Mesenchymal stem cell (in vitro differentiated cells and primary cell): ENCODE results near the gene UBE2L3.

Experiments used
- DNase-seq: peaks from one replicate; pipeline ENCODE4 v3.0.0-alpha.2; 2013
- H2AFZ ChIP-seq: one replicate; pipeline ENCODE4 v1.6.1; 2013; ENCODE audit warnings: low read depth, mild to moderate bottlenecking, control low read depth, inconsistent platforms, low read length, moderate library complexity
- H2AK5ac ChIP-seq: 2 replicates; pipeline ENCODE4 v1.6.1; 2013; ENCODE audit warnings: low read length, moderate library complexity, mild to moderate bottlenecking, inconsistent platforms; ENCODE audit not compliant: severe bottlenecking
- H2BK120ac ChIP-seq: one replicate; pipeline ENCODE4 v1.6.1; 2013; ENCODE audit warnings: low read depth, mild to moderate bottlenecking, inconsistent platforms, low read length, moderate library complexity
- H2BK12ac ChIP-seq, 2 experiments: one replicate each; pipeline ENCODE4 v1.6.1; 2013; ENCODE audit warnings: inconsistent platforms in 2 of 2, low read length in 2 of 2, mild to moderate bottlenecking in 2 of 2, moderate library complexity in 2 of 2, control low read depth in 1 of 2
- H2BK15ac ChIP-seq: one replicate; pipeline ENCODE4 v1.6.1; 2013; ENCODE audit warnings: mild to moderate bottlenecking, low read depth, inconsistent platforms; ENCODE audit not compliant: poor library complexity, severe bottlenecking
- H2BK5ac ChIP-seq: 2 replicates; pipeline ENCODE4 v1.6.1; 2013; ENCODE audit warnings: low read depth, mild to moderate bottlenecking, low read length, control low read depth, inconsistent platforms; ENCODE audit not compliant: poor library complexity, severe bottlenecking
- H3K14ac ChIP-seq, 2 experiments: one replicate each; pipeline ENCODE4 v1.6.1; 2013; ENCODE audit warnings: inconsistent platforms in 2 of 2, low read length in 2 of 2, control low read depth in 1 of 2, mild to moderate bottlenecking in 1 of 2, moderate library complexity in 1 of 2
- H3K18ac ChIP-seq, 2 experiments: one replicate each; pipeline ENCODE4 v1.6.1; 2013; ENCODE audit warnings: inconsistent platforms in 2 of 2, low read length in 2 of 2, control low read depth in 1 of 2, low read depth in 1 of 2, mild to moderate bottlenecking in 1 of 2
- H3K23ac ChIP-seq, 2 experiments: one replicate each; pipeline ENCODE4 v1.6.1; 2013; ENCODE audit warnings: inconsistent platforms in 2 of 2, low read length in 2 of 2, mild to moderate bottlenecking in 2 of 2, moderate library complexity in 2 of 2, control low read depth in 1 of 2
- H3K27ac ChIP-seq: 2 replicates; pipeline ENCODE4 v1.5.1; 2013; ENCODE audit warnings: mild to moderate bottlenecking, moderate library complexity, low read length, control low read depth, inconsistent platforms; ENCODE audit not compliant: poor library complexity, severe bottlenecking
- H3K27me3 ChIP-seq, 2 experiments: 2 replicates each; pipeline versions ENCODE4 v1.6.1 to v1.7.0; 2013; ENCODE audit warnings: low read length in 2 of 2, mild to moderate bottlenecking in 2 of 2, moderate library complexity in 2 of 2, control low read depth in 1 of 2, inconsistent platforms in 1 of 2; ENCODE audit not compliant: control insufficient read depth in 1 of 2, insufficient read depth in 1 of 2
- H3K36me3 ChIP-seq, 2 experiments: 2 replicates each; pipeline versions ENCODE4 v1.6.1 to v1.7.0; 2013; ENCODE audit warnings: low read length in 2 of 2, control low read depth in 1 of 2, inconsistent platforms in 1 of 2, low read depth in 1 of 2, mild to moderate bottlenecking in 1 of 2; ENCODE audit not compliant: insufficient read depth in 2 of 2, control insufficient read depth in 1 of 2
- H3K4ac ChIP-seq, 2 experiments: one replicate each; pipeline ENCODE4 v1.6.1; 2013; ENCODE audit warnings: inconsistent platforms in 2 of 2, low read length in 2 of 2, mild to moderate bottlenecking in 2 of 2, moderate library complexity in 2 of 2, control low read depth in 1 of 2, low read depth in 1 of 2
- H3K4me1 ChIP-seq: 2 replicates; pipeline ENCODE4 v1.6.1; 2013; ENCODE audit warnings: low read depth, low read length, control low read depth; ENCODE audit not compliant: control insufficient read depth, insufficient read depth
- H3K4me2 ChIP-seq: 2 replicates; pipeline ENCODE4 v1.6.1; 2013; ENCODE audit warnings: low read length, mild to moderate bottlenecking, inconsistent platforms; ENCODE audit not compliant: poor library complexity, severe bottlenecking
- H3K4me3 ChIP-seq, 2 experiments: 2 replicates each; pipeline versions ENCODE4 v1.5.1 to v1.7.0; 2013; ENCODE audit warnings: low read length in 2 of 2, mild to moderate bottlenecking in 2 of 2, control low read depth in 1 of 2, low read depth in 1 of 2; ENCODE audit not compliant: insufficient read depth in 1 of 2
- H3K79me1 ChIP-seq: replicated peaks from 2 replicates; pipeline ENCODE4 v1.6.1; 2013; ENCODE audit warnings: mild to moderate bottlenecking, control low read depth, low read length, inconsistent platforms; ENCODE audit not compliant: poor library complexity, severe bottlenecking
- H3K9ac ChIP-seq: 2 replicates; pipeline ENCODE4 v1.7.0; 2013; ENCODE audit warnings: mild to moderate bottlenecking, low read length, moderate library complexity
- H3K9me3 ChIP-seq: 2 replicates; pipeline ENCODE4 v1.7.0; 2013; ENCODE audit warnings: mild to moderate bottlenecking, low read length; ENCODE audit not compliant: control insufficient read depth
- H4K8ac ChIP-seq: one replicate; pipeline ENCODE4 v1.6.1; 2013; ENCODE audit warnings: inconsistent platforms, mild to moderate bottlenecking, low read length, moderate library complexity
- H4K91ac ChIP-seq: one replicate; pipeline ENCODE4 v1.6.1; 2013; ENCODE audit warnings: mild to moderate bottlenecking, low read length, inconsistent platforms
- WGBS: methylation state at CpG from one replicate; pipeline ENCODE4 v1.1.7; 2013; ENCODE audit warnings: mixed read lengths; 5-methylcytosine and 5-hydroxymethylcytosine counted together

The UBE2L3 gene

GRCh38 chr22:21651521-21652009, 84.1 kb downstream of the UBE2L3 start:
- Histone ChIP-seq H2BK120ac (no peak overlapping the region), H3K4me2 (peak overlapping the region; percentile 98), H2AFZ (peak overlapping the region; percentile 84), H2AK5ac (no peak overlapping the region), H3K4me3 (peak overlapping the region; percentile 63 to 89), H3K18ac (peak overlapping the region in 1 of 2 experiments; percentile 43), H3K27me3 (peaks cover 0 to 2% of the 10 kb centered on the region in 2 experiments), H4K8ac (peak overlapping the region; percentile 43), H2BK15ac (no peak overlapping the region), H2BK12ac (no peak overlapping the region), H3K27ac (peak overlapping the region; percentile 4), H3K9ac (peak overlapping the region; percentile 85), H3K23ac (peak overlapping the region in 1 of 2 experiments; percentile 11), H3K79me1 (peaks cover 17% of the 10 kb centered on the region), H3K9me3 (no peaks in the 10 kb centered on the region), H2BK5ac (no peak overlapping the region), H4K91ac (no peak overlapping the region), H3K36me3 (peaks cover 9 to 15% of the 10 kb centered on the region in 2 experiments), H3K4me1 (peaks cover 16% of the 10 kb centered on the region), H3K14ac (no peak overlapping the region), H3K4ac (peak overlapping the region in 1 of 2 experiments; percentile 55)
- under 1% methylated on average over 28 of the region's 29 CpGs for WGBS
- DNase-seq = peak; percentile 18

GRCh38 chr22:21652010-21652546, 84.6 kb downstream of the UBE2L3 start:
- Histone ChIP-seq H3K9me3 (no peaks in the 10 kb centered on the region), H3K4me3 (peak overlapping the region; percentile 65 to 89), H3K9ac (peak overlapping the region; percentile 85), H3K27me3 (peaks cover 0 to 6% of the 10 kb centered on the region in 2 experiments), H3K4me1 (peaks cover 16% of the 10 kb centered on the region), H3K4ac (peak overlapping the region; percentile 22 to 70), H3K79me1 (peaks cover 17% of the 10 kb centered on the region), H3K23ac (peak overlapping the region in 1 of 2 experiments; percentile 77), H4K91ac (peak overlapping the region; percentile 82), H2AK5ac (no peak overlapping the region), H2AFZ (peak overlapping the region; percentile 55), H2BK15ac (no peak overlapping the region), H3K18ac (peak overlapping the region; percentile 26 to 40), H2BK12ac (no peak overlapping the region), H2BK120ac (peak overlapping the region; percentile 24), H3K27ac (no peak overlapping the region), H2BK5ac (no peak overlapping the region), H4K8ac (peak overlapping the region; percentile 47), H3K14ac (peak overlapping the region in 1 of 2 experiments; percentile 55), H3K36me3 (peaks cover 9 to 13% of the 10 kb centered on the region in 2 experiments), H3K4me2 (peak overlapping the region; percentile 98)
- peak; percentile 92 for DNase-seq
- WGBS = under 1% methylated on average over 43 of the region's 44 CpGs

GRCh38 chr22:21652547-21653545, 85.3 kb downstream of the UBE2L3 start:
- H2AK5ac ChIP-seq = no peak overlapping the region
- peak overlapping the region; percentile 24 for H2BK120ac ChIP-seq
- no peak for DNase-seq
- H3K18ac ChIP-seq = peak overlapping the region; percentile 26 to 40
- peaks cover 16% of the 10 kb centered on the region for H3K79me1 ChIP-seq
- peaks cover 24% of the 10 kb centered on the region for H3K4me1 ChIP-seq
- peaks cover 9 to 11% of the 10 kb centered on the region in 2 experiments for H3K36me3 ChIP-seq
- H3K4me2 ChIP-seq = peak overlapping the region; percentile 98
- H3K27ac ChIP-seq = no peak overlapping the region
- H4K8ac ChIP-seq = peak overlapping the region; percentile 47
- peak overlapping the region in 1 of 2 experiments; percentile 77 for H3K23ac ChIP-seq
- H3K9ac ChIP-seq = peak overlapping the region; percentile 85
- H4K91ac ChIP-seq = peak overlapping the region; percentile 82
- WGBS = 4% methylated on average over 40 of the region's 40 CpGs
- no peak overlapping the region for H2BK5ac ChIP-seq
- peak overlapping the region in 1 of 2 experiments; percentile 55 for H3K14ac ChIP-seq
- peak overlapping the region; percentile 57 for H2BK15ac ChIP-seq
- H3K4ac ChIP-seq = peak overlapping the region; percentile 22 to 70
- H3K27me3 ChIP-seq = peaks cover 0 to 9% of the 10 kb centered on the region in 2 experiments
- H2BK12ac ChIP-seq = peak overlapping the region in 1 of 2 experiments; percentile 31
- no peaks in the 10 kb centered on the region for H3K9me3 ChIP-seq
- H2AFZ ChIP-seq = peak overlapping the region; percentile 42
- peak overlapping the region; percentile 65 to 89 for H3K4me3 ChIP-seq
